Astrocyte (in vitro differentiated cells and primary cell): ENCODE data around the gene DAGLA. TPM values are rescaled to one million over a fixed set of nuclear protein-coding genes. Genes with fewer than 3 reads are reported as not detected.

Experiments used
- DNase-seq: peaks from one replicate; pipeline ENCODE4 v3.0.0-alpha.2; 2010; ENCODE audit warnings: low read depth
- FAIRE-seq: peaks from 2 replicates; lab custom pipeline; 2011; peaks lifted over from hg19 to GRCh38; lab: Jason Lieb, UNC
- H2AFZ ChIP-seq: 2 replicates; pipeline ENCODE4 v1.6.0; 2012; ENCODE audit warnings: low read depth, low read length, inconsistent platforms
- H3K27ac ChIP-seq: 2 replicates; pipeline ENCODE4 v1.5.1; 2011; ENCODE audit warnings: low read depth, low read length, inconsistent platforms
- H3K27me3 ChIP-seq: 2 replicates; pipeline ENCODE4 v1.6.0; 2011; ENCODE audit warnings: low read length, inconsistent platforms; ENCODE audit not compliant: insufficient read depth
- H3K36me3 ChIP-seq: 2 replicates; pipeline ENCODE4 v1.5.1; 2011; ENCODE audit warnings: low read length, inconsistent platforms; ENCODE audit not compliant: insufficient read depth
- H3K4me1 ChIP-seq: 2 replicates; pipeline ENCODE4 v1.5.1; 2011; ENCODE audit warnings: low read length, inconsistent platforms; ENCODE audit not compliant: insufficient read depth
- H3K4me2 ChIP-seq: 2 replicates; pipeline ENCODE4 v1.6.0; 2012; ENCODE audit warnings: low read length, inconsistent platforms
- H3K4me3 ChIP-seq: 2 replicates; pipeline ENCODE4 v1.5.1; 2011; ENCODE audit warnings: low read depth, mild to moderate bottlenecking, low read length, inconsistent platforms; ENCODE audit not compliant: insufficient read depth
- H3K79me2 ChIP-seq: 2 replicates; pipeline ENCODE4 v1.6.0; 2012; ENCODE audit warnings: mild to moderate bottlenecking, low read length, inconsistent platforms; ENCODE audit not compliant: insufficient read depth
- H3K9ac ChIP-seq: 2 replicates; pipeline ENCODE4 v1.6.0; 2012; ENCODE audit warnings: mild to moderate bottlenecking, low read length, inconsistent platforms
- H3K9me3 ChIP-seq: 2 replicates; pipeline ENCODE4 v1.5.1; 2012; ENCODE audit warnings: low read depth, mild to moderate bottlenecking, low read length, inconsistent platforms; ENCODE audit not compliant: insufficient read depth
- H4K20me1 ChIP-seq: 2 replicates; pipeline ENCODE4 v1.6.0; 2012; ENCODE audit warnings: low read length, inconsistent platforms; ENCODE audit not compliant: insufficient read depth
- H3K27ac Mint-ChIP-seq: one replicate; pipeline ENCODE4 v1.8.0; 2021; ENCODE audit warnings: mild to moderate bottlenecking, mixed read lengths; ENCODE audit not compliant: unreplicated experiment
- H3K27me3 Mint-ChIP-seq: one replicate; pipeline ENCODE4 v1.8.0; 2021; ENCODE audit warnings: low read depth, mixed read lengths; ENCODE audit not compliant: unreplicated experiment
- H3K36me3 Mint-ChIP-seq: one replicate; pipeline ENCODE4 v1.8.0; 2021; ENCODE audit warnings: low read depth, mixed read lengths; ENCODE audit not compliant: unreplicated experiment
- H3K4me1 Mint-ChIP-seq: one replicate; pipeline ENCODE4 v1.8.0; 2021; ENCODE audit warnings: low read depth, mixed read lengths; ENCODE audit not compliant: unreplicated experiment
- H3K4me3 Mint-ChIP-seq: one replicate; pipeline ENCODE4 v1.8.0; 2021; ENCODE audit warnings: mild to moderate bottlenecking, moderate library complexity, mixed read lengths; ENCODE audit not compliant: unreplicated experiment
- H3K9me3 Mint-ChIP-seq: one replicate; pipeline ENCODE4 v1.8.0; 2021; ENCODE audit warnings: mild to moderate bottlenecking, mixed read lengths; ENCODE audit not compliant: unreplicated experiment
- CTCF ChIP-seq: IDR thresholded peaks from 2 replicates; pipeline ENCODE4 v1.5.1; 2011; ENCODE audit warnings: low read depth, mild to moderate bottlenecking, inconsistent platforms, low read length, moderate library complexity; ENCODE audit not compliant: insufficient read depth
- EZH2 ChIP-seq: IDR thresholded peaks from 2 replicates; pipeline ENCODE4 v1.6.1; 2012; ENCODE audit warnings: mild to moderate bottlenecking, low read length, inconsistent platforms; ENCODE audit not compliant: insufficient read depth
- total RNA-seq: library from RNA; stranded (reverse); gene quantifications from 2 replicates; pipeline ENCODE4 v1.2.1, GENCODE V29; 2021

Gene DAGLA
- total RNA-seq, 1 donor from 2014 or later = 5.5 TPM

GRCh38 chr11:61696602-61697001, 16.4 kb downstream of the DAGLA start:
- peaks cover 36% of the 10 kb centered on the region for H4K20me1 ChIP-seq
- TF ChIP-seq EZH2 (no peak), CTCF (no peak)
- DNase-seq = no peak

GRCh38 chr11:61697078-61697502, 16.9 kb downstream of the DAGLA start:
- H3K36me3 Mint-ChIP-seq = peaks cover 2% of the 10 kb centered on the region
- Histone ChIP-seq H4K20me1 (peaks cover 36% of the 10 kb centered on the region), H3K4me2 (no peak overlapping the region), H3K9me3 (no peaks in the 10 kb centered on the region), H3K27me3 (no peaks in the 10 kb centered on the region), H3K36me3 (no peaks in the 10 kb centered on the region), H3K4me1 (peaks cover 48% of the 10 kb centered on the region), H3K9ac (peak overlapping the region; percentile 75), H3K4me3 (no peak overlapping the region), H2AFZ (no peak overlapping the region), H3K27ac (peak overlapping the region; percentile 26), H3K79me2 (no peaks in the 10 kb centered on the region)
- DNase-seq = no peak
- peaks cover 17% of the 10 kb centered on the region for H3K4me1 Mint-ChIP-seq
- no peak for TF ChIP-seq EZH2
- TF ChIP-seq CTCF = no peak
- no peak overlapping the region for H3K27ac Mint-ChIP-seq
- no peak for FAIRE-seq
- no peak overlapping the region for H3K4me3 Mint-ChIP-seq
- peaks cover 23% of the 10 kb centered on the region for H3K27me3 Mint-ChIP-seq
- H3K9me3 Mint-ChIP-seq = no peaks in the 10 kb centered on the region

More at GRCh38 chr11:61696602-61697001, 16.4 kb downstream of the DAGLA start:
- H3K79me2 ChIP-seq = no peaks in the 10 kb centered on the region
- Mint-ChIP-seq H3K4me3 (no peak overlapping the region), H3K36me3 (peaks cover 2% of the 10 kb centered on the region), H3K9me3 (no peaks in the 10 kb centered on the region), H3K27me3 (peaks cover 20% of the 10 kb centered on the region), H3K27ac (peak overlapping the region; percentile 47), H3K4me1 (peaks cover 17% of the 10 kb centered on the region)
- H3K27ac ChIP-seq = peak overlapping the region; percentile 58
- no peaks in the 10 kb centered on the region for H3K9me3 ChIP-seq
- H3K27me3 ChIP-seq = no peaks in the 10 kb centered on the region
- no peaks in the 10 kb centered on the region for H3K36me3 ChIP-seq
- FAIRE-seq = no peak
- no peak overlapping the region for H2AFZ ChIP-seq
- H3K4me2 ChIP-seq = no peak overlapping the region
- peaks cover 48% of the 10 kb centered on the region for H3K4me1 ChIP-seq
- no peak overlapping the region for H3K4me3 ChIP-seq
- H3K9ac ChIP-seq = peak overlapping the region; percentile 75

GRCh38 chr11:61697764-61698163, 17.6 kb downstream of the DAGLA start:
- Histone ChIP-seq H3K27ac (no peak overlapping the region), H3K27me3 (no peaks in the 10 kb centered on the region), H3K4me1 (peaks cover 48% of the 10 kb centered on the region), H2AFZ (no peak overlapping the region), H3K4me2 (no peak overlapping the region), H3K9me3 (no peaks in the 10 kb centered on the region), H3K4me3 (no peak overlapping the region), H4K20me1 (peaks cover 36% of the 10 kb centered on the region), H3K79me2 (no peaks in the 10 kb centered on the region), H3K36me3 (no peaks in the 10 kb centered on the region), H3K9ac (no peak overlapping the region)
- no peak for TF ChIP-seq CTCF
- TF ChIP-seq EZH2 = no peak
- peaks cover 17% of the 10 kb centered on the region for H3K4me1 Mint-ChIP-seq
- H3K4me3 Mint-ChIP-seq = no peak overlapping the region
- peaks cover 2% of the 10 kb centered on the region for H3K36me3 Mint-ChIP-seq
- peaks cover 24% of the 10 kb centered on the region for H3K27me3 Mint-ChIP-seq
- H3K9me3 Mint-ChIP-seq = no peaks in the 10 kb centered on the region
- DNase-seq (no peak), FAIRE-seq (no peak)
- no peak overlapping the region for H3K27ac Mint-ChIP-seq
